GM21367 (cell line): ENCODE measurements around the gene PLEKHG5.
"Not testable (repeated sequence)": the region's sequence is repeated elsewhere in the genome, so short reads cannot be mapped to it uniquely, and the experiment has no call there.

Experiments
- ATAC-seq: cut with Tn5 transposase; IDR thresholded peaks from one replicate; pipeline ENCODE4 v1.9.1; 2021; ENCODE audit not compliant: unreplicated experiment

PLEKHG5 gene

GRCh38 chr1:6447818-6448748, 43.4 kb downstream of the PLEKHG5 start:
- ATAC-seq = no peak

- no peak for ATAC-seq
Observed at GRCh38 chr1:6447016-6447817, 44.2 kb downstream of the PLEKHG5 start.

GRCh38 chr1:6446665-6447015, 44.8 kb downstream of the PLEKHG5 start:
- no peak for ATAC-seq

GRCh38 chr1:6445929-6446328, 45.5 kb downstream of the PLEKHG5 start:
- not testable (repeated sequence) for ATAC-seq

GRCh38 chr1:6445062-6445763, 46.3 kb downstream of the PLEKHG5 start:
- ATAC-seq = no peak

- no peak for ATAC-seq
Observed at GRCh38 chr1:6444377-6444776, 47.1 kb downstream of the PLEKHG5 start.

GRCh38 chr1:6443339-6444115, 47.9 kb downstream of the PLEKHG5 start:
- ATAC-seq = no peak

GRCh38 chr1:6441586-6441985, 49.9 kb downstream of the PLEKHG5 start:
- no peak for ATAC-seq

- ATAC-seq = no peak
Observed at GRCh38 chr1:6440198-6441126, 51.0 kb downstream of the PLEKHG5 start.

GRCh38 chr1:6438047-6438525, 53.4 kb downstream of the PLEKHG5 start:
- peak; percentile 51 for ATAC-seq

- ATAC-seq = not testable (repeated sequence)
Observed at GRCh38 chr1:6437012-6437700, 54.3 kb downstream of the PLEKHG5 start.

GRCh38 chr1:6436277-6436676, 55.2 kb downstream of the PLEKHG5 start:
- ATAC-seq = not testable (repeated sequence)

- no peak for ATAC-seq
Observed at GRCh38 chr1:6435547-6435946, 55.9 kb downstream of the PLEKHG5 start.

GRCh38 chr1:6435129-6435528, 56.3 kb downstream of the PLEKHG5 start:
- ATAC-seq = no peak

- ATAC-seq = no peak
Observed at GRCh38 chr1:6434186-6434585, 57.3 kb downstream of the PLEKHG5 start.

- not testable (repeated sequence) for ATAC-seq
Observed at GRCh38 chr1:6431645-6432579, 59.6 kb downstream of the PLEKHG5 start.

GRCh38 chr1:6429660-6430411, 61.6 kb downstream of the PLEKHG5 start:
- not testable (repeated sequence) for ATAC-seq
